PC-3 (cell line): ENCODE results near the gene DOCK4. TPM values are rescaled to one million over a fixed set of nuclear protein-coding genes. Genes with fewer than 3 reads are reported as not detected.

Source experiments
- ATAC-seq: fragments of 200-7000 bp; cut with Tn5 transposase; 2 replicates; pipeline ENCODE4 v1.9.1; 2020; ENCODE audit warnings: mild to moderate bottlenecking, moderate library complexity
- BruUV-seq: library from RNA; stranded (reverse); fragments of 400-500 nt; replicated peaks from 2 replicates; lab custom pipeline; 2021; lab: Mats Ljungman, UMichigan
- CTCF ChIA-PET: fragments of 300-600 bp; sonication (Branson Sonifier 250); formaldehyde crosslinking; loops from one replicate; lab custom pipeline; 2022; ENCODE audit warnings: antibody characterized with exemption; lab: Charles Lee
- POLR2A ChIA-PET: fragments of 300-600 bp; sonication (Branson Sonifier 250); formaldehyde crosslinking; loops from one replicate; lab custom pipeline; 2022; ENCODE audit warnings: antibody characterized with exemption; ENCODE audit not compliant: unreplicated experiment; lab: Charles Lee
- DNase-seq: peaks from one replicate; pipeline ENCODE4 v3.0.0-alpha.2; 2015
- H2AFZ ChIP-seq: fragments of 300-600 bp; sonication (generic); 2 replicates; pipeline ENCODE4 v1.6.0; 2016; ENCODE audit warnings: antibody characterized with exemption, low read length
- H3F3A ChIP-seq: fragments of 300-600 bp; sonication (generic); one replicate; pipeline ENCODE4 v1.6.0; 2017; ENCODE audit warnings: antibody characterized with exemption, low read length, control low read depth, mild to moderate bottlenecking; ENCODE audit not compliant: unreplicated experiment
- H3K27ac ChIP-seq: fragments of 300-600 bp; sonication (generic); 2 replicates; pipeline ENCODE4 v1.5.1; 2016; ENCODE audit warnings: mild to moderate bottlenecking, low read length
- H3K27me3 ChIP-seq: fragments of 300-600 bp; sonication (generic); 2 replicates; pipeline ENCODE4 v1.6.1; 2016; ENCODE audit warnings: low read length, mixed read lengths
- H3K36me3 ChIP-seq: fragments of 300-600 bp; sonication (generic); 2 replicates; pipeline ENCODE4 v1.6.1; 2016; ENCODE audit warnings: low read depth, mixed run types, low read length, mixed read lengths
- H3K4me1 ChIP-seq: fragments of 300-600 bp; sonication (generic); 2 replicates; pipeline ENCODE4 v1.5.1; 2016; ENCODE audit warnings: low read length; ENCODE audit not compliant: insufficient read depth
- H3K4me2 ChIP-seq: fragments of 300-600 bp; sonication (generic); 2 replicates; pipeline ENCODE4 v1.6.0; 2016; ENCODE audit warnings: low read length
- H3K4me3 ChIP-seq: fragments of 300-600 bp; sonication (generic); 2 replicates; pipeline ENCODE4 v1.5.1; 2016; ENCODE audit warnings: mild to moderate bottlenecking, low read length, mixed read lengths
- H3K79me2 ChIP-seq: fragments of 300-600 bp; sonication (generic); 2 replicates; pipeline ENCODE4 v1.6.1; 2017; ENCODE audit warnings: low read length, mixed read lengths
- H3K9ac ChIP-seq: fragments of 300-600 bp; sonication (generic); 2 replicates; pipeline ENCODE4 v1.6.0; 2016; ENCODE audit warnings: mild to moderate bottlenecking, low read length
- H3K9me2 ChIP-seq: fragments of 300-600 bp; sonication (generic); replicated peaks from 2 replicates; pipeline ENCODE4 v1.6.1; 2016; ENCODE audit warnings: mixed run types, low read length, mixed read lengths
- H3K9me3 ChIP-seq: fragments of 300-600 bp; sonication (generic); 2 replicates; pipeline ENCODE4 v1.6.1; 2016; ENCODE audit warnings: low read length, mixed read lengths
- H4K20me1 ChIP-seq: fragments of 300-600 bp; sonication (generic); 2 replicates; pipeline ENCODE4 v1.6.1; 2016; ENCODE audit warnings: low read length, mixed read lengths
- CTCF ChIP-seq: fragments of 300-600 bp; sonication (generic); conservative IDR thresholded peaks from 2 replicates; pipeline ENCODE4 v1.5.1; 2017; ENCODE audit warnings: antibody characterized with exemption, low read depth, mild to moderate bottlenecking, low read length
- EZH2 ChIP-seq: fragments of 300-600 bp; sonication (generic); IDR thresholded peaks from one replicate; pipeline ENCODE4 v1.6.1; 2017; ENCODE audit warnings: antibody characterized with exemption, mild to moderate bottlenecking, low read length; ENCODE audit not compliant: unreplicated experiment
- EZH2phosphoT487 ChIP-seq: fragments of 300-600 bp; sonication (generic); IDR thresholded peaks from 2 replicates; pipeline ENCODE4 v1.6.1; 2018; ENCODE audit warnings: mild to moderate bottlenecking, antibody characterized with exemption, low read length, borderline replicate concordance
- intact Hi-C: fragments of 100-400 bp; cut with micrococcal nuclease; formaldehyde crosslinking; loops from 2 replicates; pipeline ENCODE4 v1.9.0; 2023
- total RNA-seq: library from RNA; depleted of rRNA; stranded (reverse); fragments of >200 nt; gene quantifications from 2 replicates; pipeline ENCODE4 v1.2.3, GENCODE V29; 2014

The DOCK4 gene
- total RNA-seq, 1 experiment from 2014 or later, result 25.4 TPM

DNA sequence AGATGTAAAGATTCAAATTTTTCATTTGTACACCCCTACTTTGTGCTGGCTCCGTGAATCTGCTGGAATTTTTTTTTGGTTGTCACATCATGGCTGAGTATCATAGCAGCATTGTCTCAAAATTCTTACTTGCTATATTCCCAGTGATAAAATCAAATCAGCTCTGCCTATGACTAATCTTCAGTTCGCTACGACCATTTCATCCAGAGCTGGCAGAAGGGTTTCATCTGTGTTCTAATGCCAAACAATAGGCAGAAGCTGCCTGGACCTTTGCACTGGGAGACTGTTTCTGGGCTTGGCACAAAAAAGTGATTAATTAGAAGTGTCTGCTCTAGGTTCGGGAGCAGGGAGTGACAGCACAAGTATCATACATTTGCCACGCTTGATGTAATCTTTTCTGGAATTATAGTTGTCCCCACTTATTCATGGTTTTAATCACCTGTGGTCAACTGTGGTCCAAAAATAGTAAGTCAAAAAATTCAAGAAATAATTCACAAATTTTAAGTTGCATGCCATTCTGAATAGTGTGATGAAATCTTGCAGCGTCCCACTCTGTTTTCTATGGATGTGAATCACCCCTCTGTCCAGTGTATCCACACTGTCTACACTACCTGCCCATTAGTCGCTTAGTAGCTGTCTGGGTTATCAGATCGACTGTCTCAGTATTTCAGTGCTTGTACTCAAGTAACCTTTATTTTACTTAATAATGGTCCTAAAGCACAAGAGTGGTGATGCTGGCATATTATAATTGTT is 523.4 kb downstream of the DOCK4 start:
- peaks cover 25% of the 10 kb centered on the region for H3K4me1 ChIP-seq
- H3K27me3 ChIP-seq, result no peaks in the 10 kb centered on the region
- TF ChIP-seq EZH2, result no peak
- no peak for TF ChIP-seq CTCF
- no peak for TF ChIP-seq EZH2phosphoT487
- H2AFZ ChIP-seq, result no peak overlapping the region
- intact Hi-C loops, result no loop called here
- H3K9me2 ChIP-seq, result no peaks in the 10 kb centered on the region
- H3K27ac ChIP-seq, result no peak overlapping the region
- H3K9me3 ChIP-seq, result no peaks in the 10 kb centered on the region
- H3F3A ChIP-seq, result no peaks in the 10 kb centered on the region
- no peak overlapping the region for H3K4me2 ChIP-seq
- POLR2A ChIA-PET, result no interaction called here
- DNase-seq, result no peak
- no peaks in the 10 kb centered on the region for H4K20me1 ChIP-seq
- H3K9ac ChIP-seq, result no peak overlapping the region
- BruUV-seq, result no TSS peak
- no peak for ATAC-seq
- no peaks in the 10 kb centered on the region for H3K36me3 ChIP-seq
- CTCF ChIA-PET, result no interaction called here
- no peak overlapping the region for H3K4me3 ChIP-seq
- no peaks in the 10 kb centered on the region for H3K79me2 ChIP-seq

DNA sequence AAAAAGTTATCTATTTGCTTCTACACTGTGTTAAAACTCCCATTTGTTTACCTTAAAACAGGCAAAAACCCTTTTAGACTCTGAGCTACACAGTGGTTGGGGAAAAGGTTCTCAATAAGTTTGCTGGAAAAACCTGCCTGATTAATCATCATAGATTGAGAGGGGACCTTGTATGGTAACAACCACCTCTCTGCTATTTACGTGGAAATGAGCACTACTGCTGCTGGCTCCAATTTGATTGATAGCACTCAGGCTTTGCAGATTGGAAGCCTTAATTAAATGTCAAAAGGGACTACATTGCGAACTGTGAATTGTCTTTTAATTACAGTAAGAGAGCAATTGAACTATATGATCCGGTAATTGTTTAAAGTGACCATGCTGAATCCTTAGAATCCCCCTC is 525.0 kb downstream of the DOCK4 start:
- Histone ChIP-seq H3K4me2 (no peak overlapping the region), H3K79me2 (no peaks in the 10 kb centered on the region), H3K36me3 (no peaks in the 10 kb centered on the region), H2AFZ (no peak overlapping the region), H3K9ac (no peak overlapping the region), H3K27me3 (no peaks in the 10 kb centered on the region), H3K4me3 (no peak overlapping the region), H3K9me2 (no peaks in the 10 kb centered on the region), H3K4me1 (peaks cover 25% of the 10 kb centered on the region), H3K27ac (no peak overlapping the region), H3F3A (no peaks in the 10 kb centered on the region), H4K20me1 (no peaks in the 10 kb centered on the region), H3K9me3 (no peaks in the 10 kb centered on the region)
- no TSS peak for BruUV-seq
- ChIA-PET POLR2A (no interaction called here), CTCF (no interaction called here)
- intact Hi-C loops, result no loop called here
- TF ChIP-seq EZH2phosphoT487 (no peak), EZH2 (no peak), CTCF (no peak)
- DNase-seq (no peak), ATAC-seq (no peak)

- Histone ChIP-seq H3K4me1 (peaks cover 25% of the 10 kb centered on the region), H2AFZ (no peak overlapping the region), H3K9ac (no peak overlapping the region), H3K79me2 (no peaks in the 10 kb centered on the region), H3F3A (no peaks in the 10 kb centered on the region), H4K20me1 (no peaks in the 10 kb centered on the region), H3K4me2 (no peak overlapping the region), H3K27ac (no peak overlapping the region), H3K9me2 (no peaks in the 10 kb centered on the region), H3K27me3 (no peaks in the 10 kb centered on the region), H3K36me3 (no peaks in the 10 kb centered on the region), H3K9me3 (no peaks in the 10 kb centered on the region), H3K4me3 (no peak overlapping the region)
- ChIA-PET CTCF (interaction anchor here (1.1 kb wide), 1 partner anchor 180 kb away, joined by 3 read pairs; no protein-coding TSS in a partner anchor), POLR2A (interaction anchor here (0.7 kb wide), 1 partner anchor 264 kb away, joined by 9 read pairs; no protein-coding TSS in a partner anchor)
- TF ChIP-seq EZH2phosphoT487, result no peak
- TF ChIP-seq EZH2, result no peak
- no peak for TF ChIP-seq CTCF
- BruUV-seq, result no TSS peak
- ATAC-seq (no peak), DNase-seq (no peak)
- intact Hi-C loops, result no loop called here
Observed at GRCh38 chr7:111678986-111679385, 527.2 kb downstream of the DOCK4 start.
